ENCODE results near the gene IFITM2. TPM values are rescaled to one million over a fixed set of nuclear protein-coding genes. Genes with fewer than 3 reads are reported as not detected.
A peak's percentile ranks its signal among the peaks of the same experiment; 100 is the strongest.

IFITM2 gene
- total RNA-seq, 4 donors from 2014 or later: 89.3 to 183 (median 126) TPM

DNA sequence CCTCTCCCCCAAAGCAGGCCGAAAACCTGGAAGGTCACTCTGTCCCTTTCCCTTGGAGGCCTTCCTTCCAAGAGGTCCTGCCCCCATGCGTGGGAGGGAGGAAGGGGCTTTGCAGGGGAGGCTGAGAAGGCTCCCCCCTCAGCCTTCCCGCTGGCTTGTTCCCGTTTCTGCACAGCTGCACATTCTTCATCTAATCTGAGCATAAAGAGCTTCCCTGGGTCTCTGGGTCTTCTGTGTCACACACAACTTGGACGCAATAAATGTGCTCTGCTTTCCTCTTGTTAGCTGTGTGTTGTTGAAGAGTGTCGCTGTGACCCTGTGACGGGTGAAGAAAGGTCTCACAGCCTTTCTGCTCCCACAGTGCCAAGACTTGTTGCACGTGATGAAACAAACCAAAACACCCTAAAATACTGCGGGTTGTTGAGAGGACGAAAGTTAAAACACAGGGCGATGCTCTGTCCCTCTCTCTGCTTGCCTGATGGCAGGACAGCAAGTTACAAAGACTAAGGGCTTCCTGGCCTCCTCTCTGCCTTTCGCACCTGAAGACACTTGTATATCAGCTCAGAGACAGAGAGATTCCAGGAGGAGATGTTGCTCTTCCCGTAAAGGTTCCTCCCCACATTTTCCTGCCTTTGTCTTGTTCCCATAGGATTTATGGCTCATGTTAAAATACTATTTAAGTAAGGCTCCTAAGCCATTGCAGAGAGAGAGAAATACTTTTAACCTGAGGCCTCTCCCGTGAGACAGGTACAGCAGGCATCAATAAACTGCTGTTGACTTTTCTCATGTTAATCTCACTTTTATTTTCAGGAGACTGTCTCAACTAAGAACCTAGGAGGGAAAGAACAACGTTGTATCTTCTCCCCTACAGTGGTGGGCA lies 28.4 kb downstream of the IFITM2 start:
- no peak for ATAC-seq
- 59 to 63% methylated on average over 5 to 9 of the region's 15 CpGs for WGBS, 2 donors (ENCODE audit: low coverage in 1 of 2)
- TF ChIP-seq POLR2A (IDR thresholded peaks at IDR 0.05) (no peak), EP300 (IDR thresholded peaks at IDR 0.05) (no peak), POLR2AphosphoS5 (IDR thresholded peaks at IDR 0.05) (no peak)
- TF ChIP-seq, protein P1, sequence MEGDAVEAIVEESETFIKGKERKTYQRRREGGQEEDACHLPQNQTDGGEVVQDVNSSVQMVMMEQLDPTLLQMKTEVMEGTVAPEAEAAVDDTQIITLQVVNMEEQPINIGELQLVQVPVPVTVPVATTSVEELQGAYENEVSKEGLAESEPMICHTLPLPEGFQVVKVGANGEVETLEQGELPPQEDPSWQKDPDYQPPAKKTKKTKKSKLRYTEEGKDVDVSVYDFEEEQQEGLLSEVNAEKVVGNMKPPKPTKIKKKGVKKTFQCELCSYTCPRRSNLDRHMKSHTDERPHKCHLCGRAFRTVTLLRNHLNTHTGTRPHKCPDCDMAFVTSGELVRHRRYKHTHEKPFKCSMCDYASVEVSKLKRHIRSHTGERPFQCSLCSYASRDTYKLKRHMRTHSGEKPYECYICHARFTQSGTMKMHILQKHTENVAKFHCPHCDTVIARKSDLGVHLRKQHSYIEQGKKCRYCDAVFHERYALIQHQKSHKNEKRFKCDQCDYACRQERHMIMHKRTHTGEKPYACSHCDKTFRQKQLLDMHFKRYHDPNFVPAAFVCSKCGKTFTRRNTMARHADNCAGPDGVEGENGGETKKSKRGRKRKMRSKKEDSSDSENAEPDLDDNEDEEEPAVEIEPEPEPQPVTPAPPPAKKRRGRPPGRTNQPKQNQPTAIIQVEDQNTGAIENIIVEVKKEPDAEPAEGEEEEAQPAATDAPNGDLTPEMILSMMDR (IDR thresholded peaks at IDR 0.05): no peak

DNA sequence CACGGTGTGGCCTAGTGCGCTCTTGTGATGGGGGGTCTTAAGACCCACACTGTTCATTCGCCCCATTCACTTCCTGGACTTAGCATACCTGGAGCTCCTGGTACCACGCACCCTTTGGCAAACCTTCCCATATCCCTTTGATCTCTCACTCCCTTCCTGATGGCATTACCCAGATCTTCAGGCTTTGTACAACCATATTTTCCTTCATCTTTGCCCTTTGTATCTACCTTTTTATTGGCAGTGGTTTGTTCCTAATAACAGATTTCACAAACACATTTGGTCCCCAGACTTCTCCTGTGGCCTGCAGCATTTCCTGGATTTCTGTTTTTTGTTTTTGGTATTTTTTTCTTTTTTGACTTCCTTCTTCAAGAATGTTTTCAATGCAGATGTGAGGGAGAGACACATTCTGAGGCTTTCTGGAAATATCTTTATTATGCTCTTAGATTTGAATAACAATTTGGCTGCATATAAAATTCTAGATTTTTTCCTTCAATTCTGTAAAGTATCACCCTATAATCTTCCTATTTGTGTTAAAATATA lies 29.1 kb downstream of the IFITM2 start:
- WGBS, 2 donors (ENCODE audit: low coverage in 1 of 2): 78 to 84% methylated on average over 4 of the region's 4 CpGs
- Histone ChIP-seq H3K9me3 (no peaks in the 10 kb centered on the region), H3K36me3 (no peaks in the 10 kb centered on the region), H3K27me3 (no peaks in the 10 kb centered on the region), H3K4me1 (peaks cover 0 to 26% (median 12%) of the 10 kb centered on the region in 3 donors), H3K4me3 (no peak overlapping the region), H3K27ac (peak overlapping the region in 2 of 4 donors; percentile 58 to 71)
- ATAC-seq: no peak
- TF ChIP-seq, protein P1 (IDR thresholded peaks at IDR 0.05): no peak
- TF ChIP-seq POLR2AphosphoS5 (IDR thresholded peaks at IDR 0.05) (no peak), EP300 (IDR thresholded peaks at IDR 0.05) (no peak), POLR2A (IDR thresholded peaks at IDR 0.05) (no peak)

More for the DNA sequence above, 28.4 kb downstream of the IFITM2 start:
- peaks cover 0 to 26% (median 12%) of the 10 kb centered on the region in 3 donors for H3K4me1 ChIP-seq
- no peak overlapping the region for H3K4me3 ChIP-seq
- no peaks in the 10 kb centered on the region for H3K36me3 ChIP-seq
- peak overlapping the region in 3 of 4 donors; percentile 58 to 71 (median 70) for H3K27ac ChIP-seq
- no peaks in the 10 kb centered on the region for H3K9me3 ChIP-seq
- H3K27me3 ChIP-seq: no peaks in the 10 kb centered on the region

DNA sequence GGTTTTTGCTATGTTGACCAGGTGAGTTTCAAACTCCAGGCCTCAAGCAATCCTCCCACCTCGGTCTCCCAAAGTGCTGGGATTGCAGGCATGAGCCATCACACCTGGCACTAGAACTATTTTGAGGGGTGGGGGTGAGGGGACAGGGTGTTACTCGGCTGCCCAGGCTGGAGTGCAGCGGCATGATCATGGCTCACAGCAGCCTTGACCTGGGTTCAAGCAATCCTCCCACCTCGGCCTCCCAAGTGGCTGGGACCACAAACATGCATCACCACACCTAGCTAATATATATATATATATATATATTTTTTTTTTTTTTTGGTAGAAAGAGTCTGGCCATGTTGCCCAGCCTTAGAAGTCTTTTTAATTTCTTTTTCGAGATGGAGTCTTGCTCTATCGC lies 30.1 kb downstream of the IFITM2 start:
- no peaks in the 10 kb centered on the region for H3K27me3 ChIP-seq
- 86 to 100% methylated on average over 2 to 5 of the region's 6 CpGs for WGBS, 2 donors (ENCODE audit: low coverage in 1 of 2)
- no peak for ATAC-seq
- no peak overlapping the region for H3K27ac ChIP-seq
- no peaks in the 10 kb centered on the region for H3K9me3 ChIP-seq
- peaks cover 0 to 26% (median 12%) of the 10 kb centered on the region in 3 donors for H3K4me1 ChIP-seq
- H3K36me3 ChIP-seq: no peaks in the 10 kb centered on the region
- no peak overlapping the region for H3K4me3 ChIP-seq
- TF ChIP-seq POLR2A (IDR thresholded peaks at IDR 0.05) (no peak), EP300 (IDR thresholded peaks at IDR 0.05) (no peak), POLR2AphosphoS5 (IDR thresholded peaks at IDR 0.05) (no peak)
- TF ChIP-seq, protein P1 (IDR thresholded peaks at IDR 0.05): no peak

DNA sequence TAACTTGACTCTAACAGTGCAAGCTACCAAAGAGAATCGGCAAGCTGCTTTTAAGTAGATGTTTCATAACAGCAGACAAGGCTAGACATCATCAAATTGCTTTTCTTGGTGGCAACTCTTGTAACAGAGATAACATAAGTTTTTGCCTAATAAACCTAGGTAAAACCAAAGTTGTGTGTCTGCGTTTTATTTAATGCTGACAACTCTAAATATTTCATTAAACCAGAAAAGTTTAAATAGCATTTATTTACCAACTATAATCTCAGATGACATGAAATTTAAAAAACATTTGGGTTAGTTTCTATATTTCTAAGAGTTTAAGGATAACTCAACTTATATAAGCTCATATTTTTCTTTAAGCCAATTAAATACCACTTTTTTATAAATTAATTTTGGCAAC lies 32.3 kb downstream of the IFITM2 start:
- H3K36me3 ChIP-seq: no peaks in the 10 kb centered on the region
- H3K4me1 ChIP-seq: peaks cover 0 to 21% (median 12%) of the 10 kb centered on the region in 3 donors
- no peaks in the 10 kb centered on the region for H3K9me3 ChIP-seq
- WGBS, 2 donors (ENCODE audit: low coverage in 1 of 2): 88 to 96% methylated on average over 2 of the region's 2 CpGs
- H3K27ac ChIP-seq: no peak overlapping the region
- ATAC-seq: no peak
- no peaks in the 10 kb centered on the region for H3K27me3 ChIP-seq
- TF ChIP-seq POLR2AphosphoS5 (IDR thresholded peaks at IDR 0.05) (no peak), EP300 (IDR thresholded peaks at IDR 0.05) (no peak), POLR2A (IDR thresholded peaks at IDR 0.05) (no peak)
- TF ChIP-seq, protein P1 (IDR thresholded peaks at IDR 0.05): no peak
- no peak overlapping the region for H3K4me3 ChIP-seq

All from gastroesophageal sphincter (tissue), 4 donors.